CD14-positive monocyte (primary cell): ENCODE results near the gene DHX9. TPM values are rescaled to one million over a fixed set of nuclear protein-coding genes. Genes with fewer than 3 reads are reported as not detected.

Experiments
- DNase-seq, 3 donors: peaks; one replicate each; pipeline ENCODE4 v3.0.0-alpha.2; 2011 to 2022
- H2AFZ ChIP-seq: 2 replicates; pipeline ENCODE4 v1.6.0; 2012; ENCODE audit warnings: mild to moderate bottlenecking, low read depth, low read length, inconsistent platforms; ENCODE audit not compliant: insufficient read depth, poor library complexity, severe bottlenecking
- H3K27ac ChIP-seq, 2 donors: 1 replicate in 1 of 2; 2 replicates in 1 of 2; pipeline ENCODE4 v1.5.1; 2012 to 2013; ENCODE audit warnings: low read length in 2 of 2, control low read depth in 1 of 2, inconsistent platforms in 1 of 2, low read depth in 1 of 2, mild to moderate bottlenecking in 1 of 2
- H3K27me3 ChIP-seq, 2 donors: one replicate each; pipeline versions ENCODE4 v1.6.0 to v1.6.1; 2011 to 2013; ENCODE audit warnings: low read length in 2 of 2; ENCODE audit not compliant: control insufficient read depth in 2 of 2, insufficient read depth in 2 of 2
- H3K36me3 ChIP-seq, 2 donors: replicated peaks in 1 of 2; 1 replicate in 1 of 2; 2 replicates in 1 of 2; pipeline versions ENCODE4 v1.5.1 to v1.6.1; 2012 to 2013; ENCODE audit warnings: low read length in 2 of 2, control low read depth in 1 of 2, inconsistent platforms in 1 of 2, mild to moderate bottlenecking in 1 of 2; ENCODE audit not compliant: insufficient read depth in 2 of 2, control insufficient read depth in 1 of 2
- H3K4me1 ChIP-seq, 2 donors: 1 replicate in 1 of 2; 2 replicates in 1 of 2; pipeline versions ENCODE4 v1.5.1 to v1.6.1; 2012 to 2013; ENCODE audit warnings: low read length in 2 of 2, control low read depth in 1 of 2, inconsistent platforms in 1 of 2, mild to moderate bottlenecking in 1 of 2, moderate library complexity in 1 of 2; ENCODE audit not compliant: insufficient read depth in 2 of 2, control insufficient read depth in 1 of 2
- H3K4me2 ChIP-seq: replicated peaks from 2 replicates; pipeline ENCODE3; 2012; ENCODE audit warnings: low read length, moderate library complexity, mild to moderate bottlenecking; ENCODE audit not compliant: poor library complexity, severe bottlenecking; ENCODE audit errors: extremely low read depth
- H3K4me3 ChIP-seq, 3 experiments: fragments of 200-600 bp in 1 of 3; sonication (generic) in 1 of 3; replicated peaks in 1 of 3; 1 replicate in 2 of 3; 2 replicates in 1 of 3; pipeline ENCODE4 v1.5.1; 2011 to 2013; ENCODE audit warnings: low read length in 3 of 3, mild to moderate bottlenecking in 3 of 3, control low read depth in 2 of 3, low read depth in 2 of 3, inconsistent platforms in 1 of 3, moderate library complexity in 1 of 3
- H3K79me2 ChIP-seq: 2 replicates; pipeline ENCODE4 v1.6.0; 2012; ENCODE audit warnings: mild to moderate bottlenecking, control low read depth, inconsistent platforms, low read length, moderate library complexity; ENCODE audit not compliant: insufficient read depth
- H3K9ac ChIP-seq: 2 replicates; pipeline ENCODE4 v1.6.0; 2017; ENCODE audit warnings: low read length, mild to moderate bottlenecking; ENCODE audit not compliant: insufficient read depth, poor library complexity, severe bottlenecking
- H3K9me3 ChIP-seq, 2 donors: replicated peaks in 1 of 2; 1 replicate in 1 of 2; 2 replicates in 1 of 2; pipeline versions ENCODE4 v1.5.1 to v1.6.1; 2012 to 2013; ENCODE audit warnings: low read length in 2 of 2, control low read depth in 1 of 2; ENCODE audit not compliant: control insufficient read depth in 1 of 2, insufficient read depth in 1 of 2
- H4K20me1 ChIP-seq: 2 replicates; pipeline ENCODE4 v1.6.0; 2012; ENCODE audit warnings: mild to moderate bottlenecking, low read length, control low read depth, moderate library complexity; ENCODE audit not compliant: insufficient read depth
- H3K27ac Mint-ChIP-seq, 7 donors: one replicate each; pipeline ENCODE4 v1.8.0; 2020; ENCODE audit warnings: mild to moderate bottlenecking in 7 of 7, mixed read lengths in 7 of 7, moderate library complexity in 6 of 7, inconsistent platforms in 2 of 7
- H3K27me3 Mint-ChIP-seq, 3 donors: one replicate each; pipeline ENCODE4 v1.8.0; 2021 to 2022; ENCODE audit warnings: low read depth in 3 of 3, mild to moderate bottlenecking in 3 of 3, mixed read lengths in 3 of 3, moderate library complexity in 3 of 3, inconsistent platforms in 1 of 3
- H3K36me3 Mint-ChIP-seq, 2 donors: one replicate each; pipeline ENCODE4 v1.8.0; 2020; ENCODE audit warnings: mixed read lengths in 2 of 2, inconsistent platforms in 1 of 2, mild to moderate bottlenecking in 1 of 2
- H3K4me1 Mint-ChIP-seq: one replicate; pipeline ENCODE4 v1.8.0; 2020; ENCODE audit warnings: mild to moderate bottlenecking, mixed read lengths
- H3K4me3 Mint-ChIP-seq, 2 donors: one replicate each; pipeline ENCODE4 v1.8.0; 2020; ENCODE audit warnings: mild to moderate bottlenecking in 2 of 2, mixed read lengths in 2 of 2, moderate library complexity in 1 of 2
- H3K9me3 Mint-ChIP-seq, 7 donors: one replicate each; pipeline ENCODE4 v1.8.0; 2020 to 2022; ENCODE audit warnings: mixed read lengths in 7 of 7, mild to moderate bottlenecking in 6 of 7, moderate library complexity in 6 of 7, inconsistent platforms in 2 of 7
- CTCF ChIP-seq: fragments of 200-600 bp; IDR thresholded peaks from one replicate; pipeline ENCODE4 v1.8.0; 2022; ENCODE audit warnings: antibody characterized with exemption, mild to moderate bottlenecking
- WGBS: methylation state at CpG from one replicate; pipeline ENCODE4 v1.1.5; 2013; ENCODE audit warnings: missing lambda C conversion rate; ENCODE audit not compliant: insufficient coverage; 5-methylcytosine and 5-hydroxymethylcytosine counted together
- intact Hi-C, 2 donors: fragments of 100-400 bp; cut with micrococcal nuclease; formaldehyde crosslinking; loops; one replicate each; pipeline versions ENCODE4 v1.15.0 to v1.15.1; 2023
- polyA plus RNA-seq, 3 donors: library from polyadenylated mRNA; depleted of rRNA in 1 of 3; unstranded in 2 of 3; stranded (reverse) in 1 of 3; fragments of 300-500 nt in 2 of 3; fragments of >200 nt in 1 of 3; fragmentation: Illumina TruSeq in 2 of 3; gene quantifications; 1 replicate in 2 of 3; 2 replicates in 1 of 3; pipeline ENCODE4 v1.2.3, GENCODE V29; 2012 to 2021

DHX9 gene
- polyA plus RNA-seq, 3 donors: 57.9 to 71.5 (median 58.5) TPM

- no peak overlapping the region for H3K9ac ChIP-seq
- WGBS: 88% methylated on average over 8 of the region's 11 CpGs
- TF ChIP-seq CTCF: no peak
- H3K4me2 ChIP-seq: no peak overlapping the region
- no peaks in the 10 kb centered on the region for H3K27me3 ChIP-seq
- intact Hi-C loops: no loop called here
- peaks cover 44 to 84% of the 10 kb centered on the region in 2 donors for H3K36me3 ChIP-seq
- H3K79me2 ChIP-seq: no peaks in the 10 kb centered on the region
- H2AFZ ChIP-seq: no peak overlapping the region
- no peak overlapping the region for H3K27ac ChIP-seq
- Mint-ChIP-seq H3K27ac (peak overlapping the region in 2 of 7 donors; percentile 4 to 79), H3K9me3 (no peaks in the 10 kb centered on the region), H3K36me3 (peaks cover 78 to 86% of the 10 kb centered on the region in 2 donors), H3K4me1 (peaks cover 14% of the 10 kb centered on the region), H3K4me3 (no peak overlapping the region), H3K27me3 (peaks cover 0 to 2% (median 1%) of the 10 kb centered on the region in 3 donors)
- H3K4me1 ChIP-seq: peaks cover 9 to 16% of the 10 kb centered on the region in 2 donors
- H4K20me1 ChIP-seq: peaks cover 8% of the 10 kb centered on the region
- no peaks in the 10 kb centered on the region for H3K9me3 ChIP-seq
- no peak for DNase-seq
- H3K4me3 ChIP-seq: no peak overlapping the region
Measured at GRCh38 chr1:182806015-182806678, 33.0 kb upstream of the DHX9 start.

GRCh38 chr1:182807907-182808306 is 31.2 kb upstream of the DHX9 start:
- Mint-ChIP-seq H3K27me3 (peaks cover 0 to 3% (median 1%) of the 10 kb centered on the region in 3 donors), H3K36me3 (peaks cover 84 to 91% of the 10 kb centered on the region in 2 donors), H3K9me3 (no peaks in the 10 kb centered on the region), H3K4me1 (peaks cover 14% of the 10 kb centered on the region), H3K4me3 (no peak overlapping the region), H3K27ac (peak overlapping the region in 1 of 7 donors; percentile 17)
- Histone ChIP-seq H3K27ac (no peak overlapping the region), H3K9ac (no peak overlapping the region), H3K4me1 (peaks cover 9 to 16% of the 10 kb centered on the region in 2 donors), H3K4me3 (no peak overlapping the region), H3K36me3 (peaks cover 57 to 91% of the 10 kb centered on the region in 2 donors), H3K79me2 (no peaks in the 10 kb centered on the region), H3K9me3 (no peaks in the 10 kb centered on the region), H2AFZ (no peak overlapping the region), H3K4me2 (no peak overlapping the region), H4K20me1 (peaks cover 4% of the 10 kb centered on the region), H3K27me3 (no peaks in the 10 kb centered on the region)
- DNase-seq: no peak
- intact Hi-C loops: no loop called here
- TF ChIP-seq CTCF: no peak
- WGBS: 100% methylated on average over 1 of the region's 3 CpGs
